ENCODE data around the gene GLI1. TPM values are rescaled to one million over a fixed set of nuclear protein-coding genes. Genes with fewer than 3 reads are reported as not detected.

GLI1 gene
- total RNA-seq, 2 experiments from 2014 or later = 4.6 to 6.5 TPM

DNA sequence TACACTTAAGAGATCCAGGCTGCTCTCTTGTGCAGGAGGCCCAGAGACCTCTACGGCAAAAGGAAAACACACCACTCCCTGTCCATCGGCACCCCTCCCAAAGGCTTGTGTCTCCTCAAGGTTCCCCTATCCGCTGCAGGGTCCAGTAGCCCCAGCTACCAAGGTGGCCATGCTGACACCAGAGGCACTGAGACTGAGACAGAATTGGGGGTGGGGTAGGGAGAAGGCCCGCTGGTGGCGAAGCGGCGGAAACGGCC, 60.1 kb downstream of the GLI1 start:
- H4K20me1 ChIP-seq (ENCODE audit: insufficient read depth, low read length) = peaks cover 21% of the 10 kb centered on the region
- H2AFZ ChIP-seq (ENCODE audit: low read length) = no peak overlapping the region
- ChIA-PET POLR2A (interaction anchor here (0.9 kb wide), 1 partner anchor 34 kb away, joined by 3 read pairs; no protein-coding TSS in a partner anchor), CTCF (ENCODE audit: unreplicated experiment) (no interaction called here)
- H3K27ac ChIP-seq (ENCODE audit: low read depth, low read length, poor library complexity, severe bottlenecking) = peak overlapping the region; percentile 78
- TF ChIP-seq EZH2phosphoT487 (IDR thresholded peaks at IDR 0.05; ENCODE audit: borderline replicate concordance, low read depth, low read length) (no peak), CTCF (conservative IDR thresholded peaks at IDR 0.05; ENCODE audit: low read length) (no peak)
- H3K9me3 ChIP-seq (ENCODE audit: low read length) = no peaks in the 10 kb centered on the region
- H3K4me1 ChIP-seq (ENCODE audit: insufficient read depth, low read length, poor library complexity, severe bottlenecking) = peaks cover 44% of the 10 kb centered on the region
- peak overlapping the region; percentile 84 for H3K4me3 ChIP-seq (ENCODE audit: low read depth, low read length, poor library complexity, severe bottlenecking)
- intact Hi-C loops (cut with micrococcal nuclease; ENCODE audit: unreplicated experiment) = loop anchor here (1.0 to 5.0 kb wide), 4 partner anchors 32 to 279 kb away; partner anchors contain the start of genes CDK4 and GLI1
- peak; percentile 47 for DNase-seq (ENCODE audit: low spot score)
- H3K9me2 ChIP-seq (ENCODE audit: insufficient read depth, low read length) = no peaks in the 10 kb centered on the region
- H3K4me2 ChIP-seq (ENCODE audit: low read length) = peak overlapping the region; percentile 93
- peaks cover 60% of the 10 kb centered on the region for H3K36me3 ChIP-seq (ENCODE audit: insufficient read depth, low read length)
- H3K79me2 ChIP-seq (ENCODE audit: insufficient read depth, low read depth, low read length) = peaks cover 40% of the 10 kb centered on the region
- no TSS peak for BruUV-seq (replicated peaks)

DNA sequence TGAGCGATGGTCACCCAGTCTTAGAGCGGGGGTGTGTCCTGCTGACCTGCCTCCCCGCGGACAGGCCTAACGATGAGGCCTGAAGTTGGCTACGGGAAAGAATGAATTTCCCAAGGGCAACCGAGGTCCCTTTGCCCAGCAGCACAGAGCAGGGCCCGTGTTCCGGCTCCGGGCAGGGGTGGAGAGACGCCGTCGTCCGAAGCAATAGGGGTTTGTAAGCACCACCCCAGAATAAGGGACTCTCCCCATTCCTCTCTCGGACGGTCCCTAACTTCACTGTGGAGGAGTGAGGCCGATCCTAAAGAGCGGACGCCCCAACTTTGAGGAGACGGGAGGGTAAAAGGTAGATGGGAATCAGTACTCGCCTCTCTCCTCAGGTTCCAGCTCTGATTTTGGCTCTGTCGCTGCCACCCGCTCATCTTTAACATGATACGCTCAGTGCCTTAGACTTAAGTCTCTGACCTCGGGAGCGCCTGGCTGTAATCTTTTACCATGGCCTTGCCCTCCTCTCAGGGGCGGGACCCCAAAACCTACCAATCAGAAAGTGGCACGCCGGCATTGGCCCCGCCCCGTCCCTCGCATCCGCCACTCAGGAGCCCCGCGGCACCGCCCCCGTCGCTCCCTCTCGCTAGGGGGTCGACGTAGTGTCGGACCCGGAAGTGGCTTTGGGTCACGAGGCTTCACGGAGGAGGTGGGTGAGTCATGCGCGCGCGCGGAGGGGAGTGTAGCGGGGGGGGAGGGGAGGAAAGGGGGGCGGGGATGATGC, 60.7 kb downstream of the GLI1 start, which contains the start of gene DDIT3:
Gene DDIT3 (minus strand): TSS at position 462 of the 766 bp plus-strand sequence. CDS start 3,108 bp downstream, outside the sequence.
- Histone ChIP-seq H3K9me2 (ENCODE audit: insufficient read depth, low read length) (no peaks in the 10 kb centered on the region), H3K27ac (ENCODE audit: low read depth, low read length, poor library complexity, severe bottlenecking) (peak within 1 kb of the TSS; percentile 97), H3K36me3 (ENCODE audit: insufficient read depth, low read length) (peaks cover 60% of the 10 kb centered on the region), H4K20me1 (ENCODE audit: insufficient read depth, low read length) (peaks cover 22% of the 10 kb centered on the region), H3K4me2 (ENCODE audit: low read length) (peak within 1 kb of the TSS; percentile 94), H3K4me1 (ENCODE audit: insufficient read depth, low read length, poor library complexity, severe bottlenecking) (peaks cover 49% of the 10 kb centered on the region), H3K4me3 (ENCODE audit: low read depth, low read length, poor library complexity, severe bottlenecking) (peak within 1 kb of the TSS; percentile 84), H3K79me2 (ENCODE audit: insufficient read depth, low read depth, low read length) (peaks cover 44% of the 10 kb centered on the region), H3K9me3 (ENCODE audit: low read length) (no peaks in the 10 kb centered on the region), H2AFZ (ENCODE audit: low read length) (peak within 1 kb of the TSS; percentile 45; the same call in 1 of the 2 replicates)
- intact Hi-C loops (cut with micrococcal nuclease; ENCODE audit: unreplicated experiment) = loop anchor here (1.0 to 5.0 kb wide), 4 partner anchors 33 to 279 kb away; partner anchors contain the start of genes CDK4 and GLI1
- POLR2A ChIA-PET = interaction anchor here (0.9 to 1.2 kb wide), 4 partner anchors 27 to 43 kb away, joined by 3 to 5 read pairs (median 4); partner anchors contain the start of genes ARHGAP9 and DCTN2
- CTCF ChIA-PET (ENCODE audit: unreplicated experiment) = interaction anchor here (1.0 kb wide), 1 partner anchor 40 kb away, joined by 3 read pairs; no protein-coding TSS in a partner anchor
- peak; percentile 100 for DNase-seq (ENCODE audit: low spot score)
- TF ChIP-seq CTCF (conservative IDR thresholded peaks at IDR 0.05; ENCODE audit: low read length) (no peak), EZH2phosphoT487 (IDR thresholded peaks at IDR 0.05; ENCODE audit: borderline replicate concordance, low read depth, low read length) (no peak)
- TSS peak; percentile 84 for BruUV-seq (replicated peaks)
